IPS-15b (cell line): ENCODE data around the gene ANKRD30BL.
"Not testable (repeated sequence)": the region's sequence is repeated elsewhere in the genome, so short reads cannot be mapped to it uniquely, and the experiment has no call there.

Experiments used
- H3K27me3 ChIP-seq: one replicate; pipeline ENCODE4 v1.6.1; 2013; ENCODE audit warnings: low read length; ENCODE audit not compliant: control insufficient read depth, insufficient read depth
- H3K36me3 ChIP-seq: one replicate; pipeline ENCODE4 v1.6.1; 2013; ENCODE audit warnings: low read length; ENCODE audit not compliant: control insufficient read depth, insufficient read depth
- H3K4me1 ChIP-seq: one replicate; pipeline ENCODE4 v1.6.1; 2013; ENCODE audit warnings: mild to moderate bottlenecking, low read length; ENCODE audit not compliant: control insufficient read depth, insufficient read depth
- H3K4me3 ChIP-seq: one replicate; pipeline ENCODE4 v1.5.1; 2013; ENCODE audit warnings: low read depth, low read length
- H3K9ac ChIP-seq: one replicate; pipeline ENCODE4 v1.6.1; 2013; ENCODE audit warnings: low read depth, mild to moderate bottlenecking, low read length
- H3K9me3 ChIP-seq: one replicate; pipeline ENCODE4 v1.6.1; 2013; ENCODE audit warnings: mild to moderate bottlenecking, low read length; ENCODE audit not compliant: control insufficient read depth, insufficient read depth

The ANKRD30BL gene

GRCh38 chr2:132161161-132162124, at the start of gene ANKRD30BL:
TSS of gene ANKRD30BL (minus strand) at chr2:132161952. CDS start at chr2:132161705, 247 bp downstream.
- H3K27me3 ChIP-seq, H3K4me3 ChIP-seq, H3K36me3 ChIP-seq, H3K9ac ChIP-seq, H3K9me3 ChIP-seq, H3K4me1 ChIP-seq: not testable (repeated sequence)

- not testable (repeated sequence) for H3K4me1 ChIP-seq, H3K4me3 ChIP-seq
Measured at GRCh38 chr2:132202866-132203265, 41.1 kb upstream of the ANKRD30BL start.

GRCh38 chr2:132192854-132193253, 31.1 kb upstream of the ANKRD30BL start:
- not testable (repeated sequence) for H3K9ac ChIP-seq, H3K27me3 ChIP-seq, H3K4me3 ChIP-seq, H3K4me1 ChIP-seq, H3K9me3 ChIP-seq, H3K36me3 ChIP-seq

More at GRCh38 chr2:132202866-132203265, 41.1 kb upstream of the ANKRD30BL start:
- H3K27me3 ChIP-seq, H3K36me3 ChIP-seq, H3K9ac ChIP-seq, H3K9me3 ChIP-seq: not testable (repeated sequence)

- not testable (repeated sequence) for H3K9ac ChIP-seq, H3K36me3 ChIP-seq, H3K9me3 ChIP-seq, H3K4me1 ChIP-seq, H3K27me3 ChIP-seq, H3K4me3 ChIP-seq
Measured at GRCh38 chr2:132167100-132167499, 5.3 kb upstream of the ANKRD30BL start.

- not testable (repeated sequence) for H3K9ac ChIP-seq, H3K36me3 ChIP-seq, H3K4me1 ChIP-seq, H3K4me3 ChIP-seq, H3K27me3 ChIP-seq, H3K9me3 ChIP-seq
Measured at GRCh38 chr2:132162125-132162660, 441 bp upstream of the ANKRD30BL start.

GRCh38 chr2:132146774-132147173, 15.0 kb downstream of the ANKRD30BL start:
- H3K9ac ChIP-seq, H3K27me3 ChIP-seq, H3K4me3 ChIP-seq, H3K4me1 ChIP-seq, H3K36me3 ChIP-seq, H3K9me3 ChIP-seq: not testable (repeated sequence)
